Breast epithelium (tissue), 3 donors: ENCODE results near the gene FSTL3.

Source experiments
- CTCF ChIP-seq, 3 donors: fragments of 450-650 bp; IDR thresholded peaks; one replicate each; pipeline ENCODE4 v1.5.1; 2016 to 2017; ENCODE audit warnings: antibody characterized with exemption in 3 of 3, mild to moderate bottlenecking in 3 of 3, moderate library complexity in 3 of 3
- POLR2A ChIP-seq: fragments of 450-650 bp; IDR thresholded peaks from one replicate; pipeline ENCODE4 v1.6.1; 2016; ENCODE audit warnings: antibody characterized with exemption, mild to moderate bottlenecking, moderate library complexity

GRCh38 chr19:677601-678436 lies 1.6 kb downstream of the FSTL3 start:
- TF ChIP-seq POLR2A (no peak), CTCF (IDR thresholded peaks at IDR 0.05) (no peak)
